Thoracic aorta (tissue), 2 donors: ENCODE results near the gene CLDN24. TPM values are rescaled to one million over a fixed set of nuclear protein-coding genes. Genes with fewer than 3 reads are reported as not detected.

Experiments
- ATAC-seq: fragments of 150-250 bp; one replicate; pipeline ENCODE4 v1.8.0; 2017; ENCODE audit warnings: low read depth; ENCODE audit not compliant: insufficient number of reproducible peaks, low FRiP score
- DNase-seq: peaks from one replicate; pipeline ENCODE4 v3.0.0-alpha.2; 2020; ENCODE audit warnings: low spot score
- H3K27ac ChIP-seq, 2 donors: fragments of 200-600 bp; sonication (generic); 1 replicate in 1 of 2; 2 replicates in 1 of 2; pipeline ENCODE4 v1.5.1; 2016; ENCODE audit warnings: mild to moderate bottlenecking in 2 of 2, moderate library complexity in 2 of 2
- H3K27me3 ChIP-seq: fragments of 200-600 bp; sonication (generic); replicated peaks from 2 replicates; pipeline ENCODE4 v1.6.0; 2016; ENCODE audit warnings: mild to moderate bottlenecking; ENCODE audit not compliant: insufficient read depth
- H3K36me3 ChIP-seq: fragments of 200-600 bp; sonication (generic); one replicate; pipeline ENCODE4 v1.5.1; 2016
- H3K4me1 ChIP-seq, 2 donors: fragments of 200-600 bp; sonication (generic); 1 replicate in 1 of 2; 2 replicates in 1 of 2; pipeline versions ENCODE4 v1.5.1 to v1.6.0; 2016; ENCODE audit warnings: low read depth in 2 of 2, mild to moderate bottlenecking in 1 of 2; ENCODE audit not compliant: control insufficient read depth in 1 of 2
- H3K4me3 ChIP-seq: fragments of 200-600 bp; sonication (generic); 2 replicates; pipeline ENCODE4 v1.5.1; 2016; ENCODE audit warnings: mild to moderate bottlenecking
- H3K9me3 ChIP-seq: fragments of 200-600 bp; sonication (generic); 2 replicates; pipeline ENCODE4 v1.5.1; 2016
- CTCF ChIP-seq: fragments of 200-600 bp; sonication (generic); IDR thresholded peaks from one replicate; pipeline ENCODE4 v1.5.1; 2019; ENCODE audit warnings: antibody characterized with exemption
- total RNA-seq, 2 donors: library from RNA; depleted of rRNA; stranded (reverse); fragments of >200 nt; gene quantifications; one replicate each; pipeline versions ENCODE4 v1.1.0 to v1.2.3, GENCODE V29; 2016

Gene CLDN24
- total RNA-seq, 2 donors from 2014 or later = not detected

DNA sequence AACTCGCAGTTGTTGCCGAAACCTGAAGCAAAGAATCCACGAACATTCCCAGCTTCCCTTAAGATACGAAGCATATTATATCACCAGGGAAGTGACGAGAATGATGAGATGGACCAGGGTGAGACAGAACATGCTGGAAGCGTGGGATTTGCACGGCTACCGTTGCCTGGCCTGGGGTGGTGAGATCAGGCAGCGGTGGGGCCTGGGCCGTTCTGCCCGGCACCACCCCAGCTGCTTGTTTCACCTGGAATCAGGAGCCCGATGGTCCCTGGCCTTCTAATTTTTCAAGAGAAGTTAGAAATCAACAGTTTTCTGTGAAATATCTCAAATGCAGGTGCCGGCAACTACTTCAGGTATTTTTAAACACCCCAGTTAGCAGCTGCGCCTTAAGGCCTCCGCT, 7.9 kb downstream of the CLDN24 start:
- no peak for TF ChIP-seq CTCF
- Histone ChIP-seq H3K27ac (no peak overlapping the region), H3K9me3 (no peaks in the 10 kb centered on the region), H3K4me1 (no peaks in the 10 kb centered on the region), H3K36me3 (peaks cover 24% of the 10 kb centered on the region), H3K4me3 (no peak overlapping the region), H3K27me3 (no peaks in the 10 kb centered on the region)
- DNase-seq (no peak), ATAC-seq (no peak)

- no peak for TF ChIP-seq CTCF
- Histone ChIP-seq H3K4me1 (no peaks in the 10 kb centered on the region), H3K27ac (no peak overlapping the region), H3K27me3 (no peaks in the 10 kb centered on the region), H3K36me3 (peaks cover 24% of the 10 kb centered on the region), H3K9me3 (no peaks in the 10 kb centered on the region), H3K4me3 (no peak overlapping the region)
- ATAC-seq (no peak), DNase-seq (no peak)
Observed at GRCh38 chr4:183312841-183313240, 9.4 kb downstream of the CLDN24 start.

DNA sequence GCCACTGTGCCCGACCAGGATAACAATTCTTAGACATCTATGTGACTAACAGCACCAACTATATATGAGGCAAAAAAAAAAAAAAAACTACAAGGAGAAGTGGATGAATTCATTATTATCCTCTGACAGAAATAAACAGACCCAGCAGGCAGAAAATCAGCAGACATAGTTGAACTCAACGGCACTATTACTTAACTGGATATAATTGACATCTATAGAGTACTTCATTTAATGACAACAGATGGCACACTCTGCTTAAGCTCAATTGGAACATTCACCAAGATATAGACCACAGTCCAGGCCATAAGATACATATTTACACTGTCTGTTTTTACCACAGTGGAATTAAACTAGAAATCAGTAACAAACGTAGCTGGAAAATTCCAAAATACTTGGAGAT, 15.4 kb downstream of the CLDN24 start:
- Histone ChIP-seq H3K27me3 (no peaks in the 10 kb centered on the region), H3K27ac (no peak overlapping the region), H3K4me1 (no peaks in the 10 kb centered on the region), H3K9me3 (no peaks in the 10 kb centered on the region), H3K36me3 (no peaks in the 10 kb centered on the region), H3K4me3 (no peak overlapping the region)
- TF ChIP-seq CTCF = no peak
- ATAC-seq (no peak), DNase-seq (no peak)

- Histone ChIP-seq H3K36me3 (no peaks in the 10 kb centered on the region), H3K27me3 (no peaks in the 10 kb centered on the region), H3K27ac (no peak overlapping the region), H3K9me3 (no peaks in the 10 kb centered on the region), H3K4me3 (no peak overlapping the region), H3K4me1 (no peaks in the 10 kb centered on the region)
- TF ChIP-seq CTCF = no peak
- ATAC-seq (no peak), DNase-seq (no peak)
Observed at GRCh38 chr4:183304538-183304937, 17.7 kb downstream of the CLDN24 start.

GRCh38 chr4:183304067-183304466, 18.2 kb downstream of the CLDN24 start:
- H3K27ac ChIP-seq = no peak overlapping the region
- no peak overlapping the region for H3K4me3 ChIP-seq
- ATAC-seq = no peak
- no peaks in the 10 kb centered on the region for H3K27me3 ChIP-seq
- DNase-seq = no peak
- H3K4me1 ChIP-seq = no peaks in the 10 kb centered on the region
- no peaks in the 10 kb centered on the region for H3K36me3 ChIP-seq
- H3K9me3 ChIP-seq = no peaks in the 10 kb centered on the region
- no peak for TF ChIP-seq CTCF
